ENCODE data around the gene LAMC2.

DNA sequence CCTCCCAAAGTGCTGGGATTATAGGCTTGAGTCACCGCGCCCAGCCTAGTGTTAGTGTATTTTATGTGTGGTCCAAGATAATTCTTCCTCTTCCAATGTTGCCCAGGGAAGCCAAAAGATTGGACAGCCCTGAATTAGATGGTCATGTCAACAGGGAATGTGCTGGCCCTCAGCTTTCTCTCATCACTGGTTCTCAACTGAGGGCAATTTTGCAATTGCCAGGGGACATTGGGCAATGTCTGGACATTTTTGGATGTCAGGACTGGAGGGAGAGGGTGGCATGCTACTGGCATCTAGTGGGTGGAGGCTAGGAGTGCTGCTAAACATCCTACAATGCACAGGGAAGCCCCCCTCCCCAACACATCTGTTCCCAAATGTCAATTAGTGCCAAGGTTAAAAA lies 95.0 kb downstream of the LAMC2 start:
- TF ChIP-seq POLR2A (IDR thresholded peaks at IDR 0.05): no peak
- TF ChIP-seq, protein P1, sequence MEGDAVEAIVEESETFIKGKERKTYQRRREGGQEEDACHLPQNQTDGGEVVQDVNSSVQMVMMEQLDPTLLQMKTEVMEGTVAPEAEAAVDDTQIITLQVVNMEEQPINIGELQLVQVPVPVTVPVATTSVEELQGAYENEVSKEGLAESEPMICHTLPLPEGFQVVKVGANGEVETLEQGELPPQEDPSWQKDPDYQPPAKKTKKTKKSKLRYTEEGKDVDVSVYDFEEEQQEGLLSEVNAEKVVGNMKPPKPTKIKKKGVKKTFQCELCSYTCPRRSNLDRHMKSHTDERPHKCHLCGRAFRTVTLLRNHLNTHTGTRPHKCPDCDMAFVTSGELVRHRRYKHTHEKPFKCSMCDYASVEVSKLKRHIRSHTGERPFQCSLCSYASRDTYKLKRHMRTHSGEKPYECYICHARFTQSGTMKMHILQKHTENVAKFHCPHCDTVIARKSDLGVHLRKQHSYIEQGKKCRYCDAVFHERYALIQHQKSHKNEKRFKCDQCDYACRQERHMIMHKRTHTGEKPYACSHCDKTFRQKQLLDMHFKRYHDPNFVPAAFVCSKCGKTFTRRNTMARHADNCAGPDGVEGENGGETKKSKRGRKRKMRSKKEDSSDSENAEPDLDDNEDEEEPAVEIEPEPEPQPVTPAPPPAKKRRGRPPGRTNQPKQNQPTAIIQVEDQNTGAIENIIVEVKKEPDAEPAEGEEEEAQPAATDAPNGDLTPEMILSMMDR (IDR thresholded peaks at IDR 0.05): no peak
